Right atrium auricular region (tissue), 2 donors: ENCODE results near the gene SRD5A1. TPM values are rescaled to one million over a fixed set of nuclear protein-coding genes. Genes with fewer than 3 reads are reported as not detected.
"Not testable (repeated sequence)": the region's sequence is repeated elsewhere in the genome, so short reads cannot be mapped to it uniquely, and the experiment has no call there.

Experiments used
- DNase-seq: peaks from one replicate; pipeline ENCODE4 v3.0.0-alpha.2; 2019; ENCODE audit warnings: low spot score
- H3K27ac ChIP-seq, 2 donors: fragments of 200-600 bp; sonication (generic); 1 replicate in 1 of 2; 2 replicates in 1 of 2; pipeline ENCODE4 v1.5.1; 2016 to 2019
- H3K27me3 ChIP-seq, 2 donors: fragments of 200-600 bp; sonication (generic); one replicate each; pipeline versions ENCODE4 v1.5.1 to v1.6.0; 2017 to 2019
- H3K36me3 ChIP-seq: fragments of 200-600 bp; sonication (generic); one replicate; pipeline ENCODE4 v1.5.1; 2016
- H3K4me1 ChIP-seq, 2 donors: fragments of 200-600 bp; sonication (generic); one replicate each; pipeline versions ENCODE4 v1.5.1 to v1.6.0; 2017 to 2019
- H3K4me3 ChIP-seq, 2 donors: fragments of 200-600 bp; sonication (generic); 1 replicate in 1 of 2; 2 replicates in 1 of 2; pipeline ENCODE4 v1.5.1; 2017 to 2019; ENCODE audit warnings: mild to moderate bottlenecking in 1 of 2, moderate library complexity in 1 of 2
- H3K9me3 ChIP-seq, 2 donors: fragments of 200-600 bp; sonication (generic); one replicate each; pipeline ENCODE4 v1.5.1; 2019
- total RNA-seq, 2 donors: library from RNA; depleted of rRNA; stranded (reverse); fragments of >200 nt; gene quantifications; one replicate each; pipeline ENCODE4 v1.1.0, GENCODE V29; 2016
- TF ChIP-seq, protein P1 (sequence below), 2 donors: fragments of 200-600 bp; sonication (generic); IDR thresholded peaks; one replicate each; pipeline ENCODE4 v1.5.1; 2019; ENCODE audit warnings: antibody characterized with exemption in 2 of 2

The SRD5A1 gene
- total RNA-seq, 2 donors from 2014 or later: 0.67 to 1.2 TPM

DNA sequence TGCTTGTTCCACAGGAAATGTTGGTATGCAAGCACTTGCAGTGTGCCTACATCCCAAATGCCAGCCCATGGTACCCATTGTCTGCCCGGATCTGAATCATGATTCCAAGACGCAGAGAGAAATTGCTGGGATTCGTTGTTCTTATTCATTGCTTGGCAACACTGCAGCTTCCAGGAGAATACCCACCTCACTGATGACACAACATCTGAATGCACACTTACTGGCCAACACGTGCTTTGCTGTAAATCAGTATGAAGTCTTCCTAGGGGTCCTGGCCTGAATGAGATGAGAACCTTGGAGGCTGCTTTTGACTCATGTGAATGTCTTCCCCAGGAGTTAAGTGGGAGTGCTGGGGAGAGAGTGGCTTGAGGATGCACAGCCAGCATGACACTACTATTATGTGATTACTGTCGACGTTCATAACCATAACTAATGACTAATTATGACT is 11.6 kb downstream of the SRD5A1 start:
- Histone ChIP-seq H3K27me3 (no peaks in the 10 kb centered on the region), H3K27ac (no peak overlapping the region), H3K4me1 (no peaks in the 10 kb centered on the region), H3K36me3 (no peaks in the 10 kb centered on the region), H3K4me3 (no peak overlapping the region), H3K9me3 (no peaks in the 10 kb centered on the region)
- DNase-seq: no peak
- TF ChIP-seq, protein P1, sequence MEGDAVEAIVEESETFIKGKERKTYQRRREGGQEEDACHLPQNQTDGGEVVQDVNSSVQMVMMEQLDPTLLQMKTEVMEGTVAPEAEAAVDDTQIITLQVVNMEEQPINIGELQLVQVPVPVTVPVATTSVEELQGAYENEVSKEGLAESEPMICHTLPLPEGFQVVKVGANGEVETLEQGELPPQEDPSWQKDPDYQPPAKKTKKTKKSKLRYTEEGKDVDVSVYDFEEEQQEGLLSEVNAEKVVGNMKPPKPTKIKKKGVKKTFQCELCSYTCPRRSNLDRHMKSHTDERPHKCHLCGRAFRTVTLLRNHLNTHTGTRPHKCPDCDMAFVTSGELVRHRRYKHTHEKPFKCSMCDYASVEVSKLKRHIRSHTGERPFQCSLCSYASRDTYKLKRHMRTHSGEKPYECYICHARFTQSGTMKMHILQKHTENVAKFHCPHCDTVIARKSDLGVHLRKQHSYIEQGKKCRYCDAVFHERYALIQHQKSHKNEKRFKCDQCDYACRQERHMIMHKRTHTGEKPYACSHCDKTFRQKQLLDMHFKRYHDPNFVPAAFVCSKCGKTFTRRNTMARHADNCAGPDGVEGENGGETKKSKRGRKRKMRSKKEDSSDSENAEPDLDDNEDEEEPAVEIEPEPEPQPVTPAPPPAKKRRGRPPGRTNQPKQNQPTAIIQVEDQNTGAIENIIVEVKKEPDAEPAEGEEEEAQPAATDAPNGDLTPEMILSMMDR (IDR thresholded peaks at IDR 0.05): no peak

DNA sequence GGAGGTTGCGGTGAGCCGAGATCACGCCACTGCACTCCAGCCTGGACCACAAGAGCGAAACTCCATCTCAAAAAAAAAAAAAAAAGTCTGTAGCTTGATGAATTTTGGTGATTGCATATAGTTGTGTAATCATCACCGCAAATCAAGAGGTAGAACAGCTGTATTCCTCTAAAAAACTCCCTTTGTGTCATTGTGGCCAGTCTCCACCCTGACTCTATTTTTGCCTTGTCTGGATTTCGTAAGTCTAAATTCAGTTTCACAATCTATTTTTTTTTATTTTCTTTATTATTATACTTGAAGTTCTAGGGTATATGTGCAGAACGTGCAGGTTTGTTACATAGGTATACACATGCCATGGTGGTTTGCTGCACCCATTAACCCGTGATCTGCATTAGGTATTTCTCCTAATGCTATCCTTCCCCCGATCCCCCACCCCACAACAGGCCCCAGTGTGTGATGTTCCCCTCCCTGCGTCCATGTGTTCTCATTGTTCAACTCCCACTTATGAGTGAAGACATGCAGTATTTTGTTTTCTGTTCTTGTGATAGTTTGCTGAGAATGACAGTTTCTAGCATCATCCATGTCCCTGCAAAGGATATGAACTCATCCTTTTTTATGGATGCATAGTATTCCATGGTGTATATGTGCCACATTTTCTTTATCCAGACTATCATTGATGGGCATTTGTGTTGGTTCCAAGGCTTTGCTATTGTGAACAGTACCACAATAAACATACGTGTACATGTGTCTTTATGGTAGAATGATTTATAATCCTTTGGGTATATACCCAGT is 12.5 kb downstream of the SRD5A1 start:
- H3K36me3 ChIP-seq, H3K9me3 ChIP-seq, DNase-seq, H3K4me3 ChIP-seq, H3K4me1 ChIP-seq, H3K27ac ChIP-seq, H3K27me3 ChIP-seq: not testable (repeated sequence)

DNA sequence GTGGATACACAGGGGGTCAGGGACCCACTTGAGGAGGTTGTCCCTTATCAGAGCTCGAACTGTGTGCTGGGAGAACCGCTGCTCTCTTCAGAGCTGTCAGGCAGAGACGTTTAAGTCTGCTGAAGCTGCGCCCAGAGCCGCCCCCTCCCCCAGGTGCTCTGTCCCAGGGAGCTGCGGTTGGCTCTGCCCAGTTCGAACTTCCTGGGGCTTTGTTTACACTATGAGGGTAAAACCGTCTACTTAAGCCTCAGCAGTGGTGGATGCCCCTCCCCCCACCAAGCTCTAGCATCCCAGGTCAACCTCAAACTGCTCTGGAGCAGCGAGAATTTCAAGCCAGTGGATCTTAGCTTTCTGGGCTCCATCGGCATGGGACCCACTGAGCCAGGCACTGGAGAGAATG is 15.9 kb downstream of the SRD5A1 start:
- TF ChIP-seq, protein P1 (IDR thresholded peaks at IDR 0.05): no peak
- no peak for DNase-seq
- H3K4me3 ChIP-seq: no peak overlapping the region
- no peaks in the 10 kb centered on the region for H3K36me3 ChIP-seq
- no peaks in the 10 kb centered on the region for H3K4me1 ChIP-seq
- no peaks in the 10 kb centered on the region for H3K27me3 ChIP-seq
- no peaks in the 10 kb centered on the region for H3K9me3 ChIP-seq
- H3K27ac ChIP-seq: no peak overlapping the region

GRCh38 chr5:6649681-6650080 is 16.4 kb downstream of the SRD5A1 start:
- no peaks in the 10 kb centered on the region for H3K4me1 ChIP-seq
- no peaks in the 10 kb centered on the region for H3K36me3 ChIP-seq
- DNase-seq: no peak
- no peaks in the 10 kb centered on the region for H3K27me3 ChIP-seq
- no peak overlapping the region for H3K27ac ChIP-seq
- TF ChIP-seq, protein P1 (IDR thresholded peaks at IDR 0.05): no peak
- no peaks in the 10 kb centered on the region for H3K9me3 ChIP-seq
- no peak overlapping the region for H3K4me3 ChIP-seq

DNA sequence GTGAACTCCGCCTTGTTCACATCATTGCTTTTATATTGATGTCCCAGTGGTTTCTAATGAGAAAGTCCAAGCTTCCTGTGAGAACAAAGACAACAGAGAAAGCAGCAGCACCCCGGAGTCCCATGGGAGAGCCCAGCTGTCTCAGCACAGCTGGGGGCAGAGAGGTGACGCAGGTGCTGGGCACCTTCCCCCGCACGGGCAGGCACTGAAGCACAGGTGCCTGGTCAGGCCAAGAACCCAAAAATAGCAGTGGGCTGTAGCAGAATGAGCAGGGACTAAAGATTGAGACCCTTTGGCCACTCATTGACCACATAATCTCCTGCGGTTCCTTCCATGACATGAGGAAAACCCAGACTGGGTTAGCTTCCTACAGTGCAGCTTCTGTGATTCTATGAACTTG is 18.8 kb downstream of the SRD5A1 start:
- TF ChIP-seq, protein P1 (IDR thresholded peaks at IDR 0.05): no peak
- H3K4me1 ChIP-seq: no peaks in the 10 kb centered on the region
- no peak overlapping the region for H3K27ac ChIP-seq
- H3K4me3 ChIP-seq: no peak overlapping the region
- no peaks in the 10 kb centered on the region for H3K27me3 ChIP-seq
- H3K36me3 ChIP-seq: peaks cover 11% of the 10 kb centered on the region
- peaks cover 0 to 17% of the 10 kb centered on the region in 2 donors for H3K9me3 ChIP-seq
- DNase-seq: no peak

DNA sequence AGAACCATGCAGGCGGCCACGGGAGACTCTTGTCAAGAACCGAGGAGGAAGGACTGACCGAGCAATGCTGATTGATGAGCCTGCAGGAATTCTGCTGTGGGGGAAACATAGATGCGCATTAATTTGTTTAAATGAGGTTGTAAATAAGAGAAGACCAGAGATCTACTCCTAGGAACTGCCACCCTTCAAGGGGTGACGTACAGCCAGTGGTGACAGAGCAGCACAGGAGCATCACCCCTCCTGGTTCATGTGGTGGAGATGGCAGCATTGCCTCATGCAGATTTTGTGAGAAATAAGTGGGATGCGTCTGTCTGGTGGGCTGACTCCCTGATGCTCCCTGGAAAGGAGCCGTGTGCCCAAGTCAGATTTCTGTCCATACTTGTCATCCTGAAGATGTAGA is 22.2 kb downstream of the SRD5A1 start:
- H3K27me3 ChIP-seq: no peaks in the 10 kb centered on the region
- no peak overlapping the region for H3K27ac ChIP-seq
- H3K36me3 ChIP-seq: peaks cover 24% of the 10 kb centered on the region
- TF ChIP-seq, protein P1 (IDR thresholded peaks at IDR 0.05): no peak
- H3K4me1 ChIP-seq: no peaks in the 10 kb centered on the region
- H3K4me3 ChIP-seq: no peak overlapping the region
- no peak for DNase-seq
- peaks cover 0 to 24% of the 10 kb centered on the region in 2 donors for H3K9me3 ChIP-seq
